GM23338 (cell line): ENCODE data around the gene TMEM35A. TPM values are rescaled to one million over a fixed set of nuclear protein-coding genes. Genes with fewer than 3 reads are reported as not detected.

Experiments used
- NANOG ChIP-seq: IDR thresholded peaks from 2 replicates; pipeline ENCODE4 v1.6.1; 2016; ENCODE audit warnings: antibody characterized with exemption, borderline replicate concordance
- ZNF114 ChIP-seq: fragments of 250-450 bp; sonication (Bioruptor Pico); IDR thresholded peaks from 2 replicates; pipeline ENCODE4 v1.5.0; 2020; ENCODE audit warnings: mild to moderate bottlenecking, moderate library complexity
- ZNF331 ChIP-seq: fragments of 250-450 bp; sonication (Bioruptor Pico); IDR thresholded peaks from 2 replicates; pipeline ENCODE4 v1.5.0; 2020; ENCODE audit warnings: low read depth, mild to moderate bottlenecking, moderate library complexity
- polyA plus RNA-seq: library from polyadenylated mRNA; unstranded; fragments of >200 nt; fragmentation: Nextera tagmentation; extraction: Ambion mirVana; gene quantifications from 2 replicates; pipeline ENCODE4 v1.2.1, GENCODE V29; 2016
- total RNA-seq: library from RNA; depleted of rRNA; stranded (reverse); fragments of >200 nt; shearing (Covaris generic); gene quantifications from 2 replicates; pipeline ENCODE4 v1.2.3, GENCODE V29; 2014
- TF ChIP-seq, protein P1 (sequence below): fragments of 250-450 bp; sonication (Bioruptor Pico); IDR thresholded peaks from 2 replicates; pipeline ENCODE4 v1.5.0; 2020; ENCODE audit warnings: mild to moderate bottlenecking, moderate library complexity
- TF ChIP-seq, protein P2 (sequence below): IDR thresholded peaks from 2 replicates; pipeline ENCODE4 v1.6.1; 2016; ENCODE audit warnings: antibody characterized with exemption
- TF ChIP-seq, protein P3 (sequence below): IDR thresholded peaks from one replicate; pipeline ENCODE4 v1.6.1; 2018; ENCODE audit warnings: antibody characterized with exemption; ENCODE audit not compliant: unreplicated experiment

The TMEM35A gene
- total and polyA plus RNA-seq, 2 experiments from 2014 or later: 4.2 to 5.8 TPM

DNA sequence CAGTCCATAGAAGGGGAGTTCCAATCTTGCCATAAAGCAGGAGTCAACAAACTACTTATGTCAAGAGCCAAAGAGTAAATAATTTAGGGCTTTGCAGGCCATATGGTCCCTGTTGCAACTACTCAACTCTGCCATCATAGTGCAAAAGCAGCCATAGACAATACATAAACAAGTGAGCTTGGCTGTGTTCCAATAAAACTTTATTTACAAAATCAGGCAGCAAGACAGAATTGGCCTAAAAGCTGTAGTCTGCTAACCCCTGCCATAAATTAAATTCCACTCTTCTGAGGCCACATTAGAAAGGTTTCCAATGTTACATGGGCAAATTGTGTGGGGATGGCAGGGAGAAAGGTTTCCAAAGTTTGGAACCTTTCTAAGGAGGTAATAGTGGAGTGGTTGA is 41.4 kb upstream of the TMEM35A start (continued):
- TF ChIP-seq, protein P1, sequence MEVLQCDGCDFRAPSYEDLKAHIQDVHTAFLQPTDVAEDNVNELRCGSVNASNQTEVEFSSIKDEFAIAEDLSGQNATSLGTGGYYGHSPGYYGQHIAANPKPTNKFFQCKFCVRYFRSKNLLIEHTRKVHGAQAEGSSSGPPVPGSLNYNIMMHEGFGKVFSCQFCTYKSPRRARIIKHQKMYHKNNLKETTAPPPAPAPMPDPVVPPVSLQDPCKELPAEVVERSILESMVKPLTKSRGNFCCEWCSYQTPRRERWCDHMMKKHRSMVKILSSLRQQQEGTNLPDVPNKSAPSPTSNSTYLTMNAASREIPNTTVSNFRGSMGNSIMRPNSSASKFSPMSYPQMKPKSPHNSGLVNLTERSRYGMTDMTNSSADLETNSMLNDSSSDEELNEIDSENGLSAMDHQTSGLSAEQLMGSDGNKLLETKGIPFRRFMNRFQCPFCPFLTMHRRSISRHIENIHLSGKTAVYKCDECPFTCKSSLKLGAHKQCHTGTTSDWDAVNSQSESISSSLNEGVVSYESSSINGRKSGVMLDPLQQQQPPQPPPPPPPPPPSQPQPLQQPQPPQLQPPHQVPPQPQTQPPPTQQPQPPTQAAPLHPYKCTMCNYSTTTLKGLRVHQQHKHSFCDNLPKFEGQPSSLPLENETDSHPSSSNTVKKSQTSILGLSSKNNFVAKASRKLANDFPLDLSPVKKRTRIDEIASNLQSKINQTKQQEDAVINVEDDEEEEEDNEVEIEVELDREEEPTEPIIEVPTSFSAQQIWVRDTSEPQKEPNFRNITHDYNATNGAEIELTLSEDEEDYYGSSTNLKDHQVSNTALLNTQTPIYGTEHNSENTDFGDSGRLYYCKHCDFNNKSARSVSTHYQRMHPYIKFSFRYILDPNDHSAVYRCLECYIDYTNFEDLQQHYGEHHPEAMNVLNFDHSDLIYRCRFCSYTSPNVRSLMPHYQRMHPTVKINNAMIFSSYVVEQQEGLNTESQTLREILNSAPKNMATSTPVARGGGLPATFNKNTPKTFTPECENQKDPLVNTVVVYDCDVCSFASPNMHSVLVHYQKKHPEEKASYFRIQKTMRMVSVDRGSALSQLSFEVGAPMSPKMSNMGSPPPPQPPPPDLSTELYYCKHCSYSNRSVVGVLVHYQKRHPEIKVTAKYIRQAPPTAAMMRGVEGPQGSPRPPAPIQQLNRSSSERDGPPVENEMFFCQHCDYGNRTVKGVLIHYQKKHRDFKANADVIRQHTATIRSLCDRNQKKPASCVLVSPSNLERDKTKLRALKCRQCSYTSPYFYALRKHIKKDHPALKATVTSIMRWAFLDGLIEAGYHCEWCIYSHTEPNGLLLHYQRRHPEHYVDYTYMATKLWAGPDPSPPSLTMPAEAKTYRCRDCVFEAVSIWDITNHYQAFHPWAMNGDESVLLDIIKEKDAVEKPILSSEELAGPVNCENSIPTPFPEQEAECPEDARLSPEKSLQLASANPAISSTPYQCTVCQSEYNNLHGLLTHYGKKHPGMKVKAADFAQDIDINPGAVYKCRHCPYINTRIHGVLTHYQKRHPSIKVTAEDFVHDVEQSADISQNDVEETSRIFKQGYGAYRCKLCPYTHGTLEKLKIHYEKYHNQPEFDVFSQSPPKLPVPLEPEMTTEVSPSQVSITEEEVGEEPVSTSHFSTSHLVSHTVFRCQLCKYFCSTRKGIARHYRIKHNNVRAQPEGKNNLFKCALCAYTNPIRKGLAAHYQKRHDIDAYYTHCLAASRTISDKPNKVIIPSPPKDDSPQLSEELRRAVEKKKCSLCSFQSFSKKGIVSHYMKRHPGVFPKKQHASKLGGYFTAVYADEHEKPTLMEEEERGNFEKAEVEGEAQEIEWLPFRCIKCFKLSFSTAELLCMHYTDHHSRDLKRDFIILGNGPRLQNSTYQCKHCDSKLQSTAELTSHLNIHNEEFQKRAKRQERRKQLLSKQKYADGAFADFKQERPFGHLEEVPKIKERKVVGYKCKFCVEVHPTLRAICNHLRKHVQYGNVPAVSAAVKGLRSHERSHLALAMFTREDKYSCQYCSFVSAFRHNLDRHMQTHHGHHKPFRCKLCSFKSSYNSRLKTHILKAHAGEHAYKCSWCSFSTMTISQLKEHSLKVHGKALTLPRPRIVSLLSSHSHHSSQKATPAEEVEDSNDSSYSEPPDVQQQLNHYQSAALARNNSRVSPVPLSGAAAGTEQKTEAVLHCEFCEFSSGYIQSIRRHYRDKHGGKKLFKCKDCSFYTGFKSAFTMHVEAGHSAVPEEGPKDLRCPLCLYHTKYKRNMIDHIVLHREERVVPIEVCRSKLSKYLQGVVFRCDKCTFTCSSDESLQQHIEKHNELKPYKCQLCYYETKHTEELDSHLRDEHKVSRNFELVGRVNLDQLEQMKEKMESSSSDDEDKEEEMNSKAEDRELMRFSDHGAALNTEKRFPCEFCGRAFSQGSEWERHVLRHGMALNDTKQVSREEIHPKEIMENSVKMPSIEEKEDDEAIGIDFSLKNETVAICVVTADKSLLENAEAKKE (CRISPR knock-in tag): no peak
- TF ChIP-seq NANOG (no peak), ZNF114 (CRISPR knock-in tag) (no peak), ZNF331 (CRISPR knock-in tag) (no peak)
- TF ChIP-seq, protein P2, sequence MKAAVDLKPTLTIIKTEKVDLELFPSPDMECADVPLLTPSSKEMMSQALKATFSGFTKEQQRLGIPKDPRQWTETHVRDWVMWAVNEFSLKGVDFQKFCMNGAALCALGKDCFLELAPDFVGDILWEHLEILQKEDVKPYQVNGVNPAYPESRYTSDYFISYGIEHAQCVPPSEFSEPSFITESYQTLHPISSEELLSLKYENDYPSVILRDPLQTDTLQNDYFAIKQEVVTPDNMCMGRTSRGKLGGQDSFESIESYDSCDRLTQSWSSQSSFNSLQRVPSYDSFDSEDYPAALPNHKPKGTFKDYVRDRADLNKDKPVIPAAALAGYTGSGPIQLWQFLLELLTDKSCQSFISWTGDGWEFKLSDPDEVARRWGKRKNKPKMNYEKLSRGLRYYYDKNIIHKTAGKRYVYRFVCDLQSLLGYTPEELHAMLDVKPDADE: no peak
- TF ChIP-seq, protein P3, sequence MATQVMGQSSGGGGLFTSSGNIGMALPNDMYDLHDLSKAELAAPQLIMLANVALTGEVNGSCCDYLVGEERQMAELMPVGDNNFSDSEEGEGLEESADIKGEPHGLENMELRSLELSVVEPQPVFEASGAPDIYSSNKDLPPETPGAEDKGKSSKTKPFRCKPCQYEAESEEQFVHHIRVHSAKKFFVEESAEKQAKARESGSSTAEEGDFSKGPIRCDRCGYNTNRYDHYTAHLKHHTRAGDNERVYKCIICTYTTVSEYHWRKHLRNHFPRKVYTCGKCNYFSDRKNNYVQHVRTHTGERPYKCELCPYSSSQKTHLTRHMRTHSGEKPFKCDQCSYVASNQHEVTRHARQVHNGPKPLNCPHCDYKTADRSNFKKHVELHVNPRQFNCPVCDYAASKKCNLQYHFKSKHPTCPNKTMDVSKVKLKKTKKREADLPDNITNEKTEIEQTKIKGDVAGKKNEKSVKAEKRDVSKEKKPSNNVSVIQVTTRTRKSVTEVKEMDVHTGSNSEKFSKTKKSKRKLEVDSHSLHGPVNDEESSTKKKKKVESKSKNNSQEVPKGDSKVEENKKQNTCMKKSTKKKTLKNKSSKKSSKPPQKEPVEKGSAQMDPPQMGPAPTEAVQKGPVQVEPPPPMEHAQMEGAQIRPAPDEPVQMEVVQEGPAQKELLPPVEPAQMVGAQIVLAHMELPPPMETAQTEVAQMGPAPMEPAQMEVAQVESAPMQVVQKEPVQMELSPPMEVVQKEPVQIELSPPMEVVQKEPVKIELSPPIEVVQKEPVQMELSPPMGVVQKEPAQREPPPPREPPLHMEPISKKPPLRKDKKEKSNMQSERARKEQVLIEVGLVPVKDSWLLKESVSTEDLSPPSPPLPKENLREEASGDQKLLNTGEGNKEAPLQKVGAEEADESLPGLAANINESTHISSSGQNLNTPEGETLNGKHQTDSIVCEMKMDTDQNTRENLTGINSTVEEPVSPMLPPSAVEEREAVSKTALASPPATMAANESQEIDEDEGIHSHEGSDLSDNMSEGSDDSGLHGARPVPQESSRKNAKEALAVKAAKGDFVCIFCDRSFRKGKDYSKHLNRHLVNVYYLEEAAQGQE: no peak
